Measurements from ENCODE around the gene LRRIQ1. TPM values are rescaled to one million over a fixed set of nuclear protein-coding genes. Genes with fewer than 3 reads are reported as not detected.

The LRRIQ1 gene
- total RNA-seq, 1 donor from 2014 or later, result 0.67 TPM

DNA sequence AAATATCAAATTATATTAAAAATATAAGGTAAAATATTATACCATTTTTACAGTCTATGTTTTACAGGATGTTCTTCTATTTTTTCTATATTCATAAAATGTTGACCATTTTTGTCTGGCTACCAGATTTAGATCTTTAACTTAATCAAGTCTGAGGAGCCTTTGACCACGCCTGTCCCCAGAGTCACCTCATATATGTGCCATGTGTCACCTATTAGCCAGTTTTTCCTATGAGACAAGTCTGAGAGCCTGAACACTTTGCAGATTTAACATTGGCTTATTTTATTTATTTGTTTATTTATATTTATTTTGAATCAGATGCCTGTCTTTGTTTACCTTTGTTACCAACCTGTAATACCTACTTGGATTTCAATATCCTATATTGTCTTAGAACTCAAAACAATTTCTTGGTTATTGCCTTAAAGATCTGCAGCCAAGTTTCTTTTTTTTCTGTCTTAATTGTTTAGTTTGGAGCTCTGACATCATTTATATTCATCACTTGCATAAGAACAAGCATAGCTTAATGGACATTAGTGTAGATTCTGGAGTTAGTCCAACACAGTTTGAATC, 127.7 kb downstream of the LRRIQ1 start:
- Histone ChIP-seq H3K4me3 (no peak overlapping the region), H3K27ac (no peak overlapping the region), H3K36me3 (no peaks in the 10 kb centered on the region), H3K27me3 (no peaks in the 10 kb centered on the region), H3K9me3 (no peaks in the 10 kb centered on the region), H3K4me1 (no peaks in the 10 kb centered on the region)
- DNase-seq (no peak), ATAC-seq (no peak)
- intact Hi-C loops (cut with DNase I), result no loop called here
- TF ChIP-seq, protein P1, sequence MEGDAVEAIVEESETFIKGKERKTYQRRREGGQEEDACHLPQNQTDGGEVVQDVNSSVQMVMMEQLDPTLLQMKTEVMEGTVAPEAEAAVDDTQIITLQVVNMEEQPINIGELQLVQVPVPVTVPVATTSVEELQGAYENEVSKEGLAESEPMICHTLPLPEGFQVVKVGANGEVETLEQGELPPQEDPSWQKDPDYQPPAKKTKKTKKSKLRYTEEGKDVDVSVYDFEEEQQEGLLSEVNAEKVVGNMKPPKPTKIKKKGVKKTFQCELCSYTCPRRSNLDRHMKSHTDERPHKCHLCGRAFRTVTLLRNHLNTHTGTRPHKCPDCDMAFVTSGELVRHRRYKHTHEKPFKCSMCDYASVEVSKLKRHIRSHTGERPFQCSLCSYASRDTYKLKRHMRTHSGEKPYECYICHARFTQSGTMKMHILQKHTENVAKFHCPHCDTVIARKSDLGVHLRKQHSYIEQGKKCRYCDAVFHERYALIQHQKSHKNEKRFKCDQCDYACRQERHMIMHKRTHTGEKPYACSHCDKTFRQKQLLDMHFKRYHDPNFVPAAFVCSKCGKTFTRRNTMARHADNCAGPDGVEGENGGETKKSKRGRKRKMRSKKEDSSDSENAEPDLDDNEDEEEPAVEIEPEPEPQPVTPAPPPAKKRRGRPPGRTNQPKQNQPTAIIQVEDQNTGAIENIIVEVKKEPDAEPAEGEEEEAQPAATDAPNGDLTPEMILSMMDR (IDR thresholded peaks at IDR 0.05), result no peak

- Histone ChIP-seq H3K4me3 (no peak overlapping the region), H3K36me3 (no peaks in the 10 kb centered on the region), H3K27me3 (no peaks in the 10 kb centered on the region), H3K9me3 (no peaks in the 10 kb centered on the region), H3K27ac (no peak overlapping the region), H3K4me1 (no peaks in the 10 kb centered on the region)
- intact Hi-C loops (cut with DNase I), result no loop called here
- TF ChIP-seq, protein P1 (IDR thresholded peaks at IDR 0.05), result no peak
- DNase-seq (no peak), ATAC-seq (no peak)
Observed at GRCh38 chr12:85179680-85180270, 143.6 kb downstream of the LRRIQ1 start.

DNA sequence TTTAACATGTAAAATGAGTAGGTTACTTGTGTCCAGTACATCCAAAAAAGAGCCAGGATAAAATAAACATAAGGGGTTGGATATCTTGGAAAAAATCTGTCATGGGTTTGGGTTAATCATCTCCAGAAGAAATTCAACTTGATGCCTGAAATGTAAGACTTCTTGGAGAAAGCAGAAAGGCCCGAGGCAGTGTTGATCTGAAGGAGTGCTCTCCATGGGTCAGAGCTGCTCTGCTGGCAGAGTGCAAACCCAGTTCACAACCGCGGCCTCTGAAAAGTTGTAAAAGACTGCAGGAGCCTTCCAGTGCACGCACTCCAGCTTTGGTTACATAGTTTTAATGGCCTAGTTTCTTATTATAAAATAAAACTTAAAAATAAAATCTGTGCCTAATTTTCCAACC, 146.5 kb downstream of the LRRIQ1 start:
- intact Hi-C loops (cut with DNase I), result no loop called here
- no peaks in the 10 kb centered on the region for H3K4me1 ChIP-seq
- ATAC-seq (no peak), DNase-seq (no peak)
- H3K4me3 ChIP-seq, result no peak overlapping the region
- H3K27me3 ChIP-seq, result no peaks in the 10 kb centered on the region
- no peaks in the 10 kb centered on the region for H3K36me3 ChIP-seq
- H3K27ac ChIP-seq, result no peak overlapping the region
- H3K9me3 ChIP-seq, result no peaks in the 10 kb centered on the region
- TF ChIP-seq, protein P1 (IDR thresholded peaks at IDR 0.05), result no peak

GRCh38 chr12:85183855-85184254, 147.7 kb downstream of the LRRIQ1 start:
- ATAC-seq (no peak), DNase-seq (no peak)
- Histone ChIP-seq H3K27ac (no peak overlapping the region), H3K4me1 (no peaks in the 10 kb centered on the region), H3K9me3 (no peaks in the 10 kb centered on the region), H3K27me3 (no peaks in the 10 kb centered on the region), H3K36me3 (no peaks in the 10 kb centered on the region), H3K4me3 (no peak overlapping the region)
- TF ChIP-seq, protein P1 (IDR thresholded peaks at IDR 0.05), result no peak
- intact Hi-C loops (cut with DNase I), result no loop called here

DNA sequence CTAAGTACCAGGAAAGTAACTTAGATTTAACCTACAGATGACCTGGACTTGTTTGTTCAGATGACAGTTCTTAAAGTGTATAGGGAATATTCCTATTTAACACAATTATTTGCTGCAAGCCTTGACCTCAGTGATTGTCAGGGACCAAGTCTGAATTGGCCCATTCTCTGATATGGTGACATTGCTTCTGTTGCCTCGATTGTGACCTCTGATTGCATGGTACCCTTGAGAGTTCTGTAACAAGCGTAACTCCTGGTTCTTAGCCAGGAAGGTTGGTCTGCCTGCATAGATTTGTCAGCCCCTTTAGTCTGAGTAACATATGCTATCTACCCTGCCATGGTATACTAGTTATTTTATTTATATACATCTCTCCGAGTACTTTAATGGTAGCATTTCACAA, 150.1 kb downstream of the LRRIQ1 start:
- intact Hi-C loops (cut with DNase I), result no loop called here

More for the DNA sequence above, 150.1 kb downstream of the LRRIQ1 start:
- Histone ChIP-seq H3K9me3 (no peaks in the 10 kb centered on the region), H3K27ac (no peak overlapping the region), H3K4me3 (no peak overlapping the region), H3K27me3 (no peaks in the 10 kb centered on the region), H3K4me1 (no peaks in the 10 kb centered on the region), H3K36me3 (no peaks in the 10 kb centered on the region)
- TF ChIP-seq, protein P1 (IDR thresholded peaks at IDR 0.05), result no peak
- DNase-seq (no peak), ATAC-seq (no peak)
